K562 (cell line): ENCODE measurements around the gene GABBR1. TPM values are rescaled to one million over a fixed set of nuclear protein-coding genes. Genes with fewer than 3 reads are reported as not detected.
A peak's percentile ranks its signal among the peaks of the same experiment; 100 is the strongest.

Source experiments
- ASH1L ChIP-seq: fragments of 450-650 bp; IDR thresholded peaks from 2 replicates; pipeline ENCODE4 v1.6.1; 2018; ENCODE audit warnings: borderline replicate concordance, mild to moderate bottlenecking, low read depth; ENCODE audit not compliant: partially characterized antibody
- CEBPG ChIP-seq, 3 experiments: fragments of 200-800 bp in 1 of 3; sonication (Bioruptor generic) in 1 of 3; sonication (generic) in 1 of 3; formaldehyde crosslinking in 1 of 3; IDR thresholded peaks in 2 of 3; conservative IDR thresholded peaks in 1 of 3; 2 replicates each; pipeline versions ENCODE4 v1.6.1 to v1.8.0; 2016 to 2022; ENCODE audit warnings: missing compliant biosample characterization in 2 of 3, missing genetic modification characterization in 2 of 3, mild to moderate bottlenecking in 1 of 3, missing genetic modification reagents in 1 of 3
- CTBP1 ChIP-seq: fragments of 450-650 bp; IDR thresholded peaks from 2 replicates; pipeline ENCODE4 v1.6.1; 2016; ENCODE audit warnings: borderline replicate concordance
- FOS ChIP-seq: IDR thresholded peaks from 3 replicates; pipeline ENCODE4 v1.6.1; 2011; ENCODE audit not compliant: insufficient read length; ENCODE audit errors: extremely low read depth
- GATA2 ChIP-seq: sonication (generic); formaldehyde crosslinking; IDR thresholded peaks from 2 replicates; pipeline ENCODE4 v1.4.0; 2020; ENCODE audit warnings: mild to moderate bottlenecking, missing genetic modification reagents
- HDAC2 ChIP-seq: fragments of 450-650 bp; IDR thresholded peaks from 2 replicates; pipeline ENCODE4 v1.6.1; 2016; ENCODE audit warnings: mild to moderate bottlenecking
- HDAC6 ChIP-seq: IDR thresholded peaks from 2 replicates; pipeline ENCODE4 v1.6.1; 2012; ENCODE audit warnings: low read depth, mild to moderate bottlenecking, control low read depth, inconsistent platforms, low read length, moderate library complexity
- KDM4B ChIP-seq, 2 experiments: fragments of 450-650 bp in 1 of 2; sonication (generic) in 1 of 2; IDR thresholded peaks; 2 replicates each; pipeline ENCODE4 v1.6.1; 2016 to 2017; ENCODE audit warnings: borderline replicate concordance in 2 of 2, antibody characterized with exemption in 1 of 2, low read depth in 1 of 2, mild to moderate bottlenecking in 1 of 2
- KLF13 ChIP-seq: fragments of 450-650 bp; IDR thresholded peaks from 2 replicates; pipeline ENCODE4 v1.6.1; 2016; ENCODE audit warnings: missing genetic modification characterization, low read depth, mild to moderate bottlenecking, missing compliant biosample characterization, moderate library complexity, borderline replicate concordance
- KLF16 ChIP-seq: IDR thresholded peaks from 2 replicates; pipeline ENCODE4 v1.6.1; 2016; ENCODE audit warnings: antibody characterized with exemption
- KLF6 ChIP-seq: fragments of 250-450 bp; sonication (Bioruptor Pico); IDR thresholded peaks from 2 replicates; pipeline ENCODE4 v1.4.0; 2020; ENCODE audit warnings: mild to moderate bottlenecking, moderate library complexity, borderline replicate concordance
- NR2F6 ChIP-seq: fragments of 450-650 bp; formaldehyde crosslinking; IDR thresholded peaks from 2 replicates; pipeline ENCODE4 v1.4.0; 2020; ENCODE audit warnings: mild to moderate bottlenecking
- PTRF ChIP-seq: fragments of 450-650 bp; IDR thresholded peaks from 2 replicates; pipeline ENCODE4 v1.6.1; 2016; ENCODE audit warnings: mild to moderate bottlenecking, missing genetic modification characterization, missing compliant biosample characterization
- SMARCA4 ChIP-seq: fragments of 450-650 bp; IDR thresholded peaks from 2 replicates; pipeline ENCODE4 v1.6.1; 2016
- SPI1 ChIP-seq: IDR thresholded peaks from 2 replicates; pipeline ENCODE4 v1.6.1; 2011; ENCODE audit warnings: low read depth, low read length, control low read depth, borderline replicate concordance
- TOE1 ChIP-seq, 2 experiments: fragments of 450-650 bp in 1 of 2; sonication (generic) in 1 of 2; formaldehyde crosslinking in 1 of 2; IDR thresholded peaks; 2 replicates each; pipeline versions ENCODE4 v1.7.1 to v1.8.0; 2016 to 2022; ENCODE audit warnings: borderline replicate concordance in 2 of 2, mild to moderate bottlenecking in 2 of 2, antibody characterized with exemption in 1 of 2, inconsistent platforms in 1 of 2, low read depth in 1 of 2, missing genetic modification reagents in 1 of 2, moderate library complexity in 1 of 2
- ZNF696 ChIP-seq: fragments of 250-450 bp; sonication (Bioruptor Pico); conservative IDR thresholded peaks from 2 replicates; pipeline ENCODE4 v1.4.0; 2020; ENCODE audit warnings: mild to moderate bottlenecking, moderate library complexity
- polyA plus RNA-seq, 8 experiments: library from polyadenylated mRNA; depleted of rRNA in 4 of 8; stranded (reverse) in 5 of 8; unstranded in 3 of 8; fragments of >200 nt; fragmentation: Nextera tagmentation in 2 of 8; fragmentation: Illumina TruSeq in 1 of 8; extraction: Ambion mirVana in 2 of 8; extraction: Trizol in 1 of 8; gene quantifications; 2 replicates each; pipeline versions ENCODE4 v1.2.1 to v1.2.3, GENCODE V29; 2011 to 2014; ENCODE audit warnings: inconsistent platforms in 1 of 8, missing spikeins in 1 of 8
- total RNA-seq, 7 experiments: library from RNA; depleted of rRNA in 6 of 7; stranded (reverse); fragments of >200 nt in 6 of 7; fragmentation: Illumina TruSeq in 2 of 7; extraction: Trizol in 2 of 7; gene quantifications; 2 replicates each; pipeline versions ENCODE4 v1.2.1 to v1.2.3, GENCODE V29; 2011 to 2021; ENCODE audit warnings: low replicate concordance in 1 of 7
- TF ChIP-seq, protein P1 (sequence below), 2 experiments: fragments of 450-650 bp in 1 of 2; sonication (generic) in 1 of 2; formaldehyde crosslinking in 1 of 2; IDR thresholded peaks; 2 replicates each; pipeline versions ENCODE4 v1.7.1 to v1.9.0; 2016 to 2022; ENCODE audit warnings: inconsistent platforms in 1 of 2, mild to moderate bottlenecking in 1 of 2, missing genetic modification reagents in 1 of 2

Gene GABBR1
- total and polyA plus RNA-seq, 9 of the 15 experiments (the other 6 are each of a cell fraction or from before 2014, with no cell fraction given), result 2.2 to 48.3 (median 20.8) TPM

- TF ChIP-seq KLF6 (CRISPR knock-in tag) (no peak), CTBP1 (peak; percentile 53; the same call in 1 of the 2 replicates), HDAC2 (peak; percentile 71), GATA2 (no peak), SMARCA4 (peak; percentile 59), PTRF (tag) (no peak), NR2F6 (no peak), KDM4B (IDR thresholded peaks at IDR 0.05; ENCODE audit: borderline replicate concordance in 2 of 2, low read depth in 1 of 2) (no peak), CEBPG (CRISPR knock-in tag; IDR thresholded peaks at IDR 0.05) (no peak), CEBPG (tag; conservative IDR thresholded peaks at IDR 0.05 in 1 of 2, IDR thresholded peaks at IDR 0.05 in 1 of 2) (no peak), KLF16 (peak; percentile 62), FOS (no peak), HDAC6 (no peak), TOE1 (IDR thresholded peaks at IDR 0.05; ENCODE audit: borderline replicate concordance) (peak; percentile 31; the same call in 1 of the 2 replicates), TOE1 (CRISPR knock-in tag; IDR thresholded peaks at IDR 0.05; ENCODE audit: borderline replicate concordance, low read depth) (no peak), ASH1L (peak; percentile 27), SPI1 (peak; percentile 56; the same call in 1 of the 2 replicates), KLF13 (tag) (0 out of 2 replicates have a peak, but pooled peaks have one; percentile 16), ZNF696 (CRISPR knock-in tag) (no peak)
- TF ChIP-seq, protein P1, sequence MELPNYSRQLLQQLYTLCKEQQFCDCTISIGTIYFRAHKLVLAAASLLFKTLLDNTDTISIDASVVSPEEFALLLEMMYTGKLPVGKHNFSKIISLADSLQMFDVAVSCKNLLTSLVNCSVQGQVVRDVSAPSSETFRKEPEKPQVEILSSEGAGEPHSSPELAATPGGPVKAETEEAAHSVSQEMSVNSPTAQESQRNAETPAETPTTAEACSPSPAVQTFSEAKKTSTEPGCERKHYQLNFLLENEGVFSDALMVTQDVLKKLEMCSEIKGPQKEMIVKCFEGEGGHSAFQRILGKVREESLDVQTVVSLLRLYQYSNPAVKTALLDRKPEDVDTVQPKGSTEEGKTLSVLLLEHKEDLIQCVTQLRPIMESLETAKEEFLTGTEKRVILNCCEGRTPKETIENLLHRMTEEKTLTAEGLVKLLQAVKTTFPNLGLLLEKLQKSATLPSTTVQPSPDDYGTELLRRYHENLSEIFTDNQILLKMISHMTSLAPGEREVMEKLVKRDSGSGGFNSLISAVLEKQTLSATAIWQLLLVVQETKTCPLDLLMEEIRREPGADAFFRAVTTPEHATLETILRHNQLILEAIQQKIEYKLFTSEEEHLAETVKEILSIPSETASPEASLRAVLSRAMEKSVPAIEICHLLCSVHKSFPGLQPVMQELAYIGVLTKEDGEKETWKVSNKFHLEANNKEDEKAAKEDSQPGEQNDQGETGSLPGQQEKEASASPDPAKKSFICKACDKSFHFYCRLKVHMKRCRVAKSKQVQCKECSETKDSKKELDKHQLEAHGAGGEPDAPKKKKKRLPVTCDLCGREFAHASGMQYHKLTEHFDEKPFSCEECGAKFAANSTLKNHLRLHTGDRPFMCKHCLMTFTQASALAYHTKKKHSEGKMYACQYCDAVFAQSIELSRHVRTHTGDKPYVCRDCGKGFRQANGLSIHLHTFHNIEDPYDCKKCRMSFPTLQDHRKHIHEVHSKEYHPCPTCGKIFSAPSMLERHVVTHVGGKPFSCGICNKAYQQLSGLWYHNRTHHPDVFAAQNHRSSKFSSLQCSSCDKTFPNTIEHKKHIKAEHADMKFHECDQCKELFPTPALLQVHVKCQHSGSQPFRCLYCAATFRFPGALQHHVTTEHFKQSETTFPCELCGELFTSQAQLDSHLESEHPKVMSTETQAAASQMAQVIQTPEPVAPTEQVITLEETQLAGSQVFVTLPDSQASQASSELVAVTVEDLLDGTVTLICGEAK (IDR thresholded peaks at IDR 0.05), result peak; percentile 63
- TF ChIP-seq, protein P1 (CRISPR knock-in tag; IDR thresholded peaks at IDR 0.05), result no peak
Measured at GRCh38 chr6:29628419-29629281, 4.3 kb downstream of the GABBR1 start (continued).
